Prostate gland (tissue), 2 donors: ENCODE measurements around the gene MT1A.
A peak's percentile ranks its signal among the peaks of the same experiment; 100 is the strongest.

Experiments
- CTCF ChIP-seq, 4 experiments: fragments of 200-600 bp in 2 of 4; fragments of 450-650 bp in 2 of 4; sonication (generic) in 2 of 4; IDR thresholded peaks; 1 replicate in 3 of 4; 2 replicates in 1 of 4; pipeline ENCODE4 v1.5.1; 2016 to 2019; ENCODE audit warnings: antibody characterized with exemption in 4 of 4, mild to moderate bottlenecking in 2 of 4, moderate library complexity in 2 of 4
- POLR2AphosphoS5 ChIP-seq: sonication (generic); formaldehyde crosslinking; IDR thresholded peaks from one replicate; pipeline ENCODE4 v1.6.1; 2017; ENCODE audit warnings: antibody characterized with exemption

DNA sequence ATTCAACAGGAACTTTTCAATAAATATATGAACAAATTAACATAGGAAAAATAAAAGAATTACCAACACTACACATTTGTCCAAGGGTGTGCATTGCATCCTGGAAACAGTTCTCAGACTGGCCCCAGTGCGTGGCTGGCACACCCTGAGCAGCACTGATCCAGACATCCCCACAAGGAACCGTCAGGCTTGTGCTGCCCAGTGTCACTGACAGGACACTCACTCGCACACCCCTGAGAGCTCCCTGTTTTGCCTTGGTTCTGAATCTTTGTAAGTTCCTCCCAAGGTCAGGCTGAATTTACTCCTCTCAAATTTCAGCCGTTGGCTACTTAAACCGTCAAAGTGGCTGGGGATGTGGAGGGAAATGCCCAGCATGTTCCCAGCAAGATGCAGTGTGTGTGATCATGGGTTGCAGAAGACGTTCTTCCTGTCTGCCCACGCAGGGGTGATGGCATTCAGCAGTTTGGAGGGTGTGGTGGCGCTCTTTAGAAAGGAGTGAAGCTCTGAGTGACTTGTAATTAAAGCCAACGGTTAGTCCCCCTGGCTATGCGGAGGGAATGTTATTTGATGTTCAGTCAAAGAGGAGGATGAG, 28.4 kb upstream of the MT1A start:
- TF ChIP-seq POLR2AphosphoS5 (peak; percentile 37), CTCF (IDR thresholded peaks at IDR 0.05) (no peak)
